HEK293 (cell line): ENCODE measurements around the gene DPYD.

Experiments
- CTCF ChIA-PET: fragments of 350-600 bp; formaldehyde crosslinking; extraction: SDS; loops from one replicate; lab custom pipeline; 2021; ENCODE audit warnings: antibody characterized with exemption; lab: Yijun Ruan, JAX
- POLR2A ChIA-PET: fragments of 300-600 bp; formaldehyde crosslinking; extraction: SDS; loops from one replicate; lab custom pipeline; 2020; ENCODE audit warnings: antibody characterized with exemption, inconsistent platforms; lab: Yijun Ruan, JAX
- H3K27ac ChIP-seq: fragments of 200-500 bp; sonication (Bioruptor generic); 2 replicates; pipeline ENCODE4 v1.5.1; 2014; ENCODE audit warnings: low read depth, low read length, control low read depth, inconsistent platforms; ENCODE audit errors: extremely low read depth
- H3K36me3 ChIP-seq, 2 experiments: fragments of 200-500 bp in 1 of 2; sonication (Bioruptor generic) in 1 of 2; 1 replicate in 1 of 2; 2 replicates in 1 of 2; pipeline ENCODE4 v1.5.1; 2014 to 2017; ENCODE audit warnings: inconsistent platforms in 2 of 2, low read length in 2 of 2; ENCODE audit not compliant: control insufficient read depth in 2 of 2, insufficient read depth in 1 of 2
- H3K4me1 ChIP-seq: fragments of 200-500 bp; sonication (Bioruptor generic); 2 replicates; pipeline ENCODE4 v1.5.1; 2014; ENCODE audit warnings: mild to moderate bottlenecking, low read length, inconsistent platforms; ENCODE audit not compliant: control insufficient read depth, insufficient read depth
- H3K4me3 ChIP-seq: 2 replicates; pipeline ENCODE4 v1.5.1; 2011; ENCODE audit warnings: low read depth, mild to moderate bottlenecking, control low read depth, low read length, moderate library complexity
- H3K9me3 ChIP-seq: fragments of 200-500 bp; sonication (Bioruptor generic); 2 replicates; pipeline ENCODE4 v1.5.1; 2014; ENCODE audit warnings: low read depth, low read length, inconsistent platforms; ENCODE audit not compliant: control insufficient read depth, insufficient read depth
- BCL11B ChIP-seq: fragments of 450-650 bp; formaldehyde crosslinking; IDR thresholded peaks from 2 replicates; pipeline ENCODE4 v1.5.1; 2016; ENCODE audit warnings: low read depth, missing biosample characterization, missing genetic modification characterization
- CTCF ChIP-seq: fragments of 450-650 bp; formaldehyde crosslinking; IDR thresholded peaks from 2 replicates; pipeline ENCODE4 v1.5.1; 2016; ENCODE audit warnings: missing biosample characterization, missing genetic modification characterization
- GLI2 ChIP-seq: fragments of 450-650 bp; formaldehyde crosslinking; IDR thresholded peaks from 2 replicates; pipeline ENCODE4; 2017; ENCODE audit warnings: missing biosample characterization, missing genetic modification characterization, low read depth, borderline replicate concordance
- GLIS1 ChIP-seq: fragments of 450-650 bp; formaldehyde crosslinking; IDR thresholded peaks from 2 replicates; pipeline ENCODE4 v1.5.1; 2016; ENCODE audit warnings: missing biosample characterization, missing genetic modification characterization
- PATZ1 ChIP-seq: fragments of 450-650 bp; formaldehyde crosslinking; IDR thresholded peaks from 2 replicates; pipeline ENCODE4 v1.5.1; 2016; ENCODE audit warnings: missing biosample characterization, missing genetic modification characterization
- SCRT1 ChIP-seq: fragments of 450-650 bp; formaldehyde crosslinking; IDR thresholded peaks from 2 replicates; pipeline ENCODE4 v1.5.1; 2016; ENCODE audit warnings: missing biosample characterization, missing genetic modification characterization, borderline replicate concordance
- SP3 ChIP-seq: fragments of 450-650 bp; formaldehyde crosslinking; IDR thresholded peaks from 2 replicates; pipeline ENCODE4 v1.5.1; 2016; ENCODE audit warnings: missing biosample characterization, missing genetic modification characterization
- TCF7L2 ChIP-seq: IDR thresholded peaks from 2 replicates; pipeline ENCODE4 v1.6.1; 2011; ENCODE audit warnings: low read depth, mild to moderate bottlenecking, inconsistent platforms, low read length, moderate library complexity, borderline replicate concordance
- TSHZ1 ChIP-seq: fragments of 450-650 bp; formaldehyde crosslinking; IDR thresholded peaks from 2 replicates; pipeline ENCODE4 v1.5.1; 2016; ENCODE audit warnings: missing biosample characterization, missing genetic modification characterization, borderline replicate concordance
- ZNF211 ChIP-seq: fragments of 450-650 bp; formaldehyde crosslinking; IDR thresholded peaks from 2 replicates; pipeline ENCODE4 v1.5.1; 2016; ENCODE audit warnings: low read depth, missing biosample characterization, missing genetic modification characterization
- ZNF239 ChIP-seq: fragments of 450-650 bp; formaldehyde crosslinking; IDR thresholded peaks from 2 replicates; pipeline ENCODE4 v1.5.1; 2016; ENCODE audit warnings: missing biosample characterization, missing genetic modification characterization
- ZNF248 ChIP-seq: fragments of 450-650 bp; formaldehyde crosslinking; IDR thresholded peaks from 2 replicates; pipeline ENCODE4 v1.5.1; 2017; ENCODE audit warnings: missing biosample characterization, missing genetic modification characterization
- ZNF26 ChIP-seq: fragments of 450-650 bp; formaldehyde crosslinking; IDR thresholded peaks from 2 replicates; pipeline ENCODE4 v1.5.1; 2016; ENCODE audit warnings: missing biosample characterization, missing genetic modification characterization
- ZNF398 ChIP-seq: fragments of 450-650 bp; formaldehyde crosslinking; IDR thresholded peaks from 2 replicates; pipeline ENCODE4 v1.5.1; 2017; ENCODE audit warnings: missing biosample characterization, missing genetic modification characterization

The DPYD gene

GRCh38 chr1:97634758-97635157, 286.1 kb downstream of the DPYD start:
- H3K9me3 ChIP-seq = no peaks in the 10 kb centered on the region
- H3K4me3 ChIP-seq = no peak overlapping the region
- H3K27ac ChIP-seq = no peak overlapping the region
- POLR2A ChIA-PET = no interaction called here
- peaks cover 22% of the 10 kb centered on the region for H3K4me1 ChIP-seq
- H3K36me3 ChIP-seq = no peaks in the 10 kb centered on the region
- TF ChIP-seq TCF7L2 (no peak), ZNF239 (tag by site-specific recombination) (no peak), ZNF211 (tag by site-specific recombination) (no peak), ZNF26 (no peak), CTCF (tag by site-specific recombination) (no peak), GLI2 (tag by site-specific recombination) (no peak), GLIS1 (tag by site-specific recombination) (no peak)
- CTCF ChIA-PET = no interaction called here

GRCh38 chr1:97632776-97633175, 288.1 kb downstream of the DPYD start:
- no peak overlapping the region for H3K27ac ChIP-seq
- H3K9me3 ChIP-seq = no peaks in the 10 kb centered on the region
- CTCF ChIA-PET = no interaction called here
- peaks cover 22% of the 10 kb centered on the region for H3K4me1 ChIP-seq
- H3K4me3 ChIP-seq = no peak overlapping the region
- POLR2A ChIA-PET = no interaction called here
- TF ChIP-seq PATZ1 (tag by site-specific recombination) (no peak), ZNF248 (tag by site-specific recombination) (no peak), SP3 (tag by site-specific recombination) (no peak), TSHZ1 (tag by site-specific recombination) (no peak), BCL11B (tag by site-specific recombination) (no peak), SCRT1 (tag by site-specific recombination) (no peak), ZNF398 (tag by site-specific recombination) (no peak)
- no peaks in the 10 kb centered on the region for H3K36me3 ChIP-seq
